ENCODE data around the gene SLC2A1. TPM values are rescaled to one million over a fixed set of nuclear protein-coding genes. Genes with fewer than 3 reads are reported as not detected.

The SLC2A1 gene
- total and polyA plus RNA-seq, 2 of the 13 experiments (the other 11 are each of a cell fraction or from before 2014, with no cell fraction given) = 125 to 423 TPM

- no peak for TF ChIP-seq CREB1 (IDR thresholded peaks at IDR 0.05)
- TF ChIP-seq CREB1 (CRISPR knock-in tag; IDR thresholded peaks at IDR 0.05) = 0 out of 2 replicates have a peak, but pooled peaks have one; percentile 29
- peak; percentile 33; the same call in 1 of the 2 replicates for TF ChIP-seq MED1 (CRISPR knock-in tag; IDR thresholded peaks at IDR 0.05)
- no peak for TF ChIP-seq PRDM4 (CRISPR knock-in tag; IDR thresholded peaks at IDR 0.05; ENCODE audit: borderline replicate concordance)
- TF ChIP-seq ARID2 (CRISPR knock-in tag; IDR thresholded peaks at IDR 0.05; ENCODE audit: borderline replicate concordance) = no peak
- 0 out of 2 replicates have a peak, but pooled peaks have one; percentile 36 for TF ChIP-seq RXRB (CRISPR knock-in tag; IDR thresholded peaks at IDR 0.05; ENCODE audit: borderline replicate concordance)
- no peak for TF ChIP-seq HNRNPL (IDR thresholded peaks at IDR 0.05; ENCODE audit: low read depth, low read length)
- no peak for TF ChIP-seq THAP7 (CRISPR knock-in tag; IDR thresholded peaks at IDR 0.05)
- TF ChIP-seq ZNF331 (CRISPR knock-in tag; IDR thresholded peaks at IDR 0.05) = peak; percentile 36; the same call in 1 of the 2 replicates
- no peak for TF ChIP-seq E2F2 (CRISPR knock-in tag; IDR thresholded peaks at IDR 0.05; ENCODE audit: borderline replicate concordance)
- TF ChIP-seq SMAD3 (CRISPR knock-in tag; IDR thresholded peaks at IDR 0.05) = no peak
- TF ChIP-seq TFDP1 (CRISPR knock-in tag; IDR thresholded peaks at IDR 0.05; ENCODE audit: borderline replicate concordance) = peak; percentile 37; the same call in 1 of the 2 replicates
- TF ChIP-seq ZBTB8A (CRISPR knock-in tag; IDR thresholded peaks at IDR 0.05; ENCODE audit: borderline replicate concordance, low read depth) = no peak
- TF ChIP-seq HOXD1 (CRISPR knock-in tag; IDR thresholded peaks at IDR 0.05) = no peak
These were observed 35.8 kb downstream of the SLC2A1 start (continued) for GRCh38 chr1:42922687-42923366.
